ENCODE data around the gene HSPA12A.

- TF ChIP-seq CTCF (IDR thresholded peaks at IDR 0.05; ENCODE audit: insufficient read depth, low read depth, low read length) (no peak), EZH2 (IDR thresholded peaks at IDR 0.05; ENCODE audit: insufficient read depth, low read length) (no peak)
Measured at GRCh38 chr10:116730464-116731260, 11.7 kb downstream of the HSPA12A start.
